H1 (cell line): ENCODE measurements around the gene PDE3A. TPM values are rescaled to one million over a fixed set of nuclear protein-coding genes. Genes with fewer than 3 reads are reported as not detected.

ENCODE experiments used
- CTCF ChIA-PET: fragments of 300-600 bp; sonication (Branson Sonifier 250); formaldehyde crosslinking; loops from one replicate; lab custom pipeline; 2021; ENCODE audit not compliant: partially characterized antibody; lab: Charles Lee
- POLR2A ChIA-PET: fragments of 300-600 bp; sonication (Branson Sonifier 250); formaldehyde crosslinking; loops from one replicate; lab custom pipeline; 2021; ENCODE audit warnings: inconsistent platforms; ENCODE audit not compliant: partially characterized antibody; lab: Charles Lee
- DNase-seq, 2 experiments: peaks; one replicate each; pipeline versions ENCODE4 v3.0.0 to v3.0.0-alpha.2; 2010 to 2022; ENCODE audit warnings: low spot score in 2 of 2, low read depth in 1 of 2, mixed read lengths in 1 of 2
- FAIRE-seq: peaks from 2 replicates; lab custom pipeline; 2011; peaks lifted over from hg19 to GRCh38; lab: Jason Lieb, UNC
- H2AFZ ChIP-seq: 2 replicates; pipeline ENCODE4 v1.8.1; 2012; ENCODE audit warnings: low read length, inconsistent platforms
- H2AK5ac ChIP-seq: 2 replicates; pipeline ENCODE4 v1.6.1; 2013; ENCODE audit warnings: low read depth, low read length
- H2BK120ac ChIP-seq: replicated peaks from 2 replicates; pipeline ENCODE3; 2013; ENCODE audit warnings: low read depth, low read length, inconsistent platforms
- H2BK12ac ChIP-seq: 2 replicates; pipeline ENCODE4 v1.6.1; 2013; ENCODE audit warnings: low read depth, low read length
- H2BK15ac ChIP-seq: 2 replicates; pipeline ENCODE4 v1.6.1; 2013; ENCODE audit warnings: low read length
- H2BK20ac ChIP-seq: 2 replicates; pipeline ENCODE4 v1.6.1; 2013; ENCODE audit warnings: low read length
- H2BK5ac ChIP-seq: 2 replicates; pipeline ENCODE4 v1.6.1; 2013; ENCODE audit warnings: low read depth, low read length
- H3K14ac ChIP-seq: 2 replicates; pipeline ENCODE4 v1.6.1; 2013; ENCODE audit warnings: inconsistent platforms; ENCODE audit not compliant: insufficient read length
- H3K18ac ChIP-seq: 2 replicates; pipeline ENCODE4 v1.6.1; 2013; ENCODE audit warnings: low read length; ENCODE audit errors: extremely low read depth
- H3K23ac ChIP-seq: 2 replicates; pipeline ENCODE4 v1.6.1; 2013; ENCODE audit warnings: inconsistent platforms; ENCODE audit not compliant: insufficient read length
- H3K23me2 ChIP-seq: 2 replicates; pipeline ENCODE4 v1.6.1; 2013; ENCODE audit warnings: low read depth, low read length
- H3K27ac ChIP-seq: 2 replicates; pipeline ENCODE4 v1.6.1; 2011; ENCODE audit warnings: low read depth, low read length, inconsistent platforms
- H3K27me3 ChIP-seq, 4 experiments: replicated peaks in 1 of 4; 1 replicate in 1 of 4; 2 replicates in 3 of 4; pipeline versions ENCODE4 v1.6.1 to v1.8.1; 2011 to 2013; ENCODE audit warnings: low read length in 3 of 4, mild to moderate bottlenecking in 3 of 4, inconsistent platforms in 2 of 4, mixed read lengths in 2 of 4, moderate library complexity in 1 of 4; ENCODE audit not compliant: control insufficient read depth in 3 of 4, insufficient read depth in 3 of 4; ENCODE audit errors: extremely low read depth in 1 of 4
- H3K36me3 ChIP-seq, 4 experiments: 2 replicates each; pipeline versions ENCODE4 v1.6.1 to v1.8.1; 2011 to 2013; ENCODE audit warnings: mild to moderate bottlenecking in 4 of 4, low read length in 3 of 4, moderate library complexity in 2 of 4, control low read depth in 1 of 4, inconsistent platforms in 1 of 4; ENCODE audit not compliant: insufficient read depth in 4 of 4, control insufficient read depth in 2 of 4
- H3K4ac ChIP-seq: replicated peaks from 2 replicates; pipeline ENCODE3; 2013; ENCODE audit warnings: low read length, low read depth, mixed read lengths, inconsistent platforms; ENCODE audit not compliant: insufficient read length
- H3K4me1 ChIP-seq, 4 experiments: replicated peaks in 1 of 4; 1 replicate in 1 of 4; 2 replicates in 3 of 4; pipeline versions ENCODE4 v1.6.1 to v1.8.1; 2011 to 2013; ENCODE audit warnings: low read length in 3 of 4, inconsistent platforms in 2 of 4, mixed read lengths in 1 of 4; ENCODE audit not compliant: insufficient read depth in 4 of 4, control insufficient read depth in 3 of 4
- H3K4me2 ChIP-seq, 2 experiments: 2 replicates each; pipeline versions ENCODE4 v1.6.1 to v1.8.1; 2011 to 2013; ENCODE audit warnings: low read depth in 2 of 2, low read length in 2 of 2, control low read depth in 1 of 2, inconsistent platforms in 1 of 2, mild to moderate bottlenecking in 1 of 2; ENCODE audit not compliant: insufficient read depth in 1 of 2
- H3K4me3 ChIP-seq, 4 experiments: fragments of 200-600, 300-600 bp in 1 of 4; sonication (generic), shearing (Covaris generic), sonication (Bioruptor Twin) in 1 of 4; 2 replicates each; pipeline versions ENCODE4 v1.5.1 to v1.8.1; 2011 to 2016; ENCODE audit warnings: low read length in 4 of 4, low read depth in 3 of 4, control low read depth in 2 of 4, inconsistent platforms in 2 of 4, mild to moderate bottlenecking in 2 of 4, mixed read lengths in 1 of 4, moderate library complexity in 1 of 4; ENCODE audit not compliant: insufficient read depth in 2 of 4; ENCODE audit errors: extremely low read depth in 1 of 4
- H3K56ac ChIP-seq: replicated peaks from 2 replicates; pipeline ENCODE3; 2013; ENCODE audit warnings: low read depth, mild to moderate bottlenecking, mixed read lengths, low read length, inconsistent platforms; ENCODE audit not compliant: insufficient read length
- H3K79me1 ChIP-seq: 2 replicates; pipeline ENCODE4 v1.6.1; 2013; ENCODE audit warnings: low read depth, low read length, control low read depth
- H3K79me2 ChIP-seq, 2 experiments: 2 replicates each; pipeline versions ENCODE4 v1.6.1 to v1.8.1; 2012 to 2013; ENCODE audit warnings: low read length in 2 of 2, mild to moderate bottlenecking in 2 of 2, inconsistent platforms in 1 of 2; ENCODE audit not compliant: insufficient read depth in 2 of 2, control insufficient read depth in 1 of 2
- H3K9ac ChIP-seq, 4 experiments: replicated peaks in 1 of 4; 1 replicate in 1 of 4; 2 replicates in 3 of 4; pipeline versions ENCODE4 v1.6.1 to v1.8.1; 2011 to 2013; ENCODE audit warnings: low read depth in 3 of 4, low read length in 3 of 4, control low read depth in 2 of 4, mild to moderate bottlenecking in 2 of 4, moderate library complexity in 2 of 4, inconsistent platforms in 1 of 4; ENCODE audit errors: extremely low read depth in 1 of 4
- H3K9me3 ChIP-seq, 2 experiments: 2 replicates each; pipeline versions ENCODE4 v1.6.1 to v1.8.1; 2012 to 2013; ENCODE audit warnings: mild to moderate bottlenecking in 2 of 2, moderate library complexity in 2 of 2, control low read depth in 1 of 2, inconsistent platforms in 1 of 2, low read depth in 1 of 2, low read length in 1 of 2, mixed read lengths in 1 of 2; ENCODE audit not compliant: insufficient read depth in 2 of 2
- H4K20me1 ChIP-seq, 2 experiments: replicated peaks in 1 of 2; 2 replicates each; pipeline versions ENCODE3 to v1.8.1; 2011 to 2013; ENCODE audit warnings: inconsistent platforms in 2 of 2, low read length in 2 of 2, mild to moderate bottlenecking in 1 of 2; ENCODE audit not compliant: insufficient read depth in 2 of 2, control insufficient read depth in 1 of 2
- H4K5ac ChIP-seq: 2 replicates; pipeline ENCODE4 v1.6.1; 2013; ENCODE audit warnings: low read length, low read depth, mixed read lengths, inconsistent platforms; ENCODE audit not compliant: insufficient read length
- H4K8ac ChIP-seq: 2 replicates; pipeline ENCODE4 v1.8.0; 2013; ENCODE audit warnings: mild to moderate bottlenecking, moderate library complexity, low read length, inconsistent platforms; ENCODE audit not compliant: insufficient read depth; ENCODE audit errors: extremely low read depth
- H4K91ac ChIP-seq: replicated peaks from 2 replicates; pipeline ENCODE3; 2013; ENCODE audit warnings: low read length, mixed read lengths, inconsistent platforms; ENCODE audit not compliant: insufficient read length
- BRCA1 ChIP-seq: IDR thresholded peaks from 2 replicates; pipeline ENCODE4 v1.6.1; 2012; ENCODE audit warnings: low read depth, low read length, improper control_type of control experiment
- CHD1 ChIP-seq: IDR thresholded peaks from 2 replicates; pipeline ENCODE4 v1.6.1; 2012; ENCODE audit warnings: low read depth, low read length, improper control_type of control experiment
- CHD2 ChIP-seq: IDR thresholded peaks from 2 replicates; pipeline ENCODE4 v1.6.1; 2012; ENCODE audit warnings: low read length, improper control_type of control experiment
- PHF8 ChIP-seq: fragments of 200-600 bp; sonication (generic); conservative IDR thresholded peaks from 2 replicates; pipeline ENCODE4 v1.7.1; 2012; ENCODE audit warnings: low read depth, mild to moderate bottlenecking, inconsistent platforms, low read length, moderate library complexity
- SIX5 ChIP-seq: IDR thresholded peaks from 2 replicates; pipeline ENCODE4 v1.6.1; 2011; ENCODE audit warnings: mild to moderate bottlenecking, low read depth, low read length
- TEAD4 ChIP-seq: IDR thresholded peaks from 2 replicates; pipeline ENCODE4 v1.6.1; 2012; ENCODE audit warnings: low read depth, low read length, inconsistent platforms, mixed read lengths
- USF2 ChIP-seq: IDR thresholded peaks from 2 replicates; pipeline ENCODE4 v1.6.1; 2011; ENCODE audit warnings: low read length, improper control_type of control experiment
- WGBS, 2 experiments: shearing (Covaris generic) in 1 of 2; methylation state at CpG; one replicate each; pipeline versions ENCODE4 v1.1.6 to v1.1.7; 2013 to 2015; ENCODE audit warnings: low lambda C conversion rate in 2 of 2, mixed read lengths in 2 of 2, inconsistent platforms in 1 of 2, low coverage in 1 of 2, missing lambda C conversion rate in 1 of 2; ENCODE audit not compliant: insufficient replicate concordance in 2 of 2, insufficient coverage in 1 of 2, insufficient read length in 1 of 2; ENCODE audit errors: extremely low coverage in 1 of 2, missing lambda C conversion rate in 1 of 2; 5-methylcytosine and 5-hydroxymethylcytosine counted together
- polyA plus RNA-seq, 7 experiments: library from polyadenylated mRNA; depleted of rRNA in 3 of 7; stranded (reverse) in 5 of 7; unstranded in 2 of 7; fragments of >200 nt in 5 of 7; fragments of 200-250 nt in 2 of 7; gene quantifications; 1 replicate in 5 of 7; 2 replicates in 1 of 7; 4 replicates in 1 of 7; pipeline versions ENCODE4 v1.2.1 to v1.2.3, GENCODE V29; 2011 to 2013; ENCODE audit warnings: missing spikeins in 2 of 7, mixed read lengths in 2 of 7
- total RNA-seq: library from RNA; stranded (reverse); fragmentation: NEBNext Ultra II Directional; extraction: Animal tissue kit (Norgen Biotek cat#: 25700); gene quantifications from 2 replicates; pipeline ENCODE4 v1.2.1, GENCODE V29; 2021

PDE3A gene
- total and polyA plus RNA-seq, 2 of the 8 experiments (the other 6 are each of a cell fraction or from before 2014, with no cell fraction given) = 1.4 to 3.4 TPM

- TF ChIP-seq PHF8 (no peak), CHD1 (no peak), USF2 (no peak), TEAD4 (no peak), BRCA1 (no peak), CHD2 (no peak), SIX5 (no peak)
- no peak overlapping the region for H2BK120ac ChIP-seq
- no peaks in the 10 kb centered on the region for H3K23me2 ChIP-seq
- no peak overlapping the region for H2BK5ac ChIP-seq
- no peak overlapping the region for H3K18ac ChIP-seq
- no peaks in the 10 kb centered on the region for H3K79me2 ChIP-seq
- H2BK12ac ChIP-seq = no peak overlapping the region
- POLR2A ChIA-PET = no interaction called here
- H3K14ac ChIP-seq = no peak overlapping the region
- WGBS, 2 experiments = 92% methylated on average over 3 of the region's 3 CpGs; no CpG with 5 or more reads in 1 of the 2 experiments
- no peaks in the 10 kb centered on the region for H3K4me1 ChIP-seq
- no peaks in the 10 kb centered on the region for H3K27me3 ChIP-seq
- no peaks in the 10 kb centered on the region for H3K79me1 ChIP-seq
- no peak overlapping the region for H4K8ac ChIP-seq
- no peak overlapping the region for H3K27ac ChIP-seq
- H3K4me2 ChIP-seq = no peak overlapping the region
- H3K36me3 ChIP-seq = no peaks in the 10 kb centered on the region
- no peak overlapping the region for H4K91ac ChIP-seq
- H3K9me3 ChIP-seq = no peaks in the 10 kb centered on the region
- no peak overlapping the region for H2AK5ac ChIP-seq
- no peaks in the 10 kb centered on the region for H4K20me1 ChIP-seq
- H3K4ac ChIP-seq = no peak overlapping the region
- FAIRE-seq = no peak
- H2BK15ac ChIP-seq = no peak overlapping the region
- no peak overlapping the region for H2AFZ ChIP-seq
- H2BK20ac ChIP-seq = no peak overlapping the region
- no peak overlapping the region for H3K9ac ChIP-seq
- H3K23ac ChIP-seq = no peak overlapping the region
- DNase-seq = no peak
- no peak overlapping the region for H3K56ac ChIP-seq
- no peak overlapping the region for H3K4me3 ChIP-seq
- CTCF ChIA-PET = no interaction called here
- no peak overlapping the region for H4K5ac ChIP-seq
These were observed 236.2 kb downstream of the PDE3A start for GRCh38 chr12:20604408-20605067.
